Prostate gland (tissue), 2 donors: ENCODE data around the gene VPS8.

Source experiments
- CTCF ChIP-seq, 4 experiments: fragments of 200-600 bp in 2 of 4; fragments of 450-650 bp in 2 of 4; sonication (generic) in 2 of 4; IDR thresholded peaks; 1 replicate in 3 of 4; 2 replicates in 1 of 4; pipeline ENCODE4 v1.5.1; 2016 to 2019; ENCODE audit warnings: antibody characterized with exemption in 4 of 4, mild to moderate bottlenecking in 2 of 4, moderate library complexity in 2 of 4
- POLR2AphosphoS5 ChIP-seq: sonication (generic); formaldehyde crosslinking; IDR thresholded peaks from one replicate; pipeline ENCODE4 v1.6.1; 2017; ENCODE audit warnings: antibody characterized with exemption

GRCh38 chr3:184813357-184813756 lies 1.4 kb downstream of the VPS8 start:
- no peak for TF ChIP-seq POLR2AphosphoS5
- no peak for TF ChIP-seq CTCF (IDR thresholded peaks at IDR 0.05)
